Ramos (cell line): ENCODE data around the gene DOHH.
"Not testable (repeated sequence)": the region's sequence is repeated elsewhere in the genome, so short reads cannot be mapped to it uniquely, and the experiment has no call there.

Source experiments
- in situ Hi-C: fragments of 300-500 bp; cut with MboI; formaldehyde crosslinking; loops from one replicate; pipeline ENCODE4 v1.14.3; 2022; ENCODE audit warnings: low sequenced_read_pairs; ENCODE audit not compliant: unreplicated experiment

The DOHH gene

GRCh38 chr19:3535563-3535965, 35.1 kb upstream of the DOHH start:
- in situ Hi-C loops = no loop called here

GRCh38 chr19:3535235-3535535, 34.7 kb upstream of the DOHH start:
- in situ Hi-C loops = no loop called here

DNA sequence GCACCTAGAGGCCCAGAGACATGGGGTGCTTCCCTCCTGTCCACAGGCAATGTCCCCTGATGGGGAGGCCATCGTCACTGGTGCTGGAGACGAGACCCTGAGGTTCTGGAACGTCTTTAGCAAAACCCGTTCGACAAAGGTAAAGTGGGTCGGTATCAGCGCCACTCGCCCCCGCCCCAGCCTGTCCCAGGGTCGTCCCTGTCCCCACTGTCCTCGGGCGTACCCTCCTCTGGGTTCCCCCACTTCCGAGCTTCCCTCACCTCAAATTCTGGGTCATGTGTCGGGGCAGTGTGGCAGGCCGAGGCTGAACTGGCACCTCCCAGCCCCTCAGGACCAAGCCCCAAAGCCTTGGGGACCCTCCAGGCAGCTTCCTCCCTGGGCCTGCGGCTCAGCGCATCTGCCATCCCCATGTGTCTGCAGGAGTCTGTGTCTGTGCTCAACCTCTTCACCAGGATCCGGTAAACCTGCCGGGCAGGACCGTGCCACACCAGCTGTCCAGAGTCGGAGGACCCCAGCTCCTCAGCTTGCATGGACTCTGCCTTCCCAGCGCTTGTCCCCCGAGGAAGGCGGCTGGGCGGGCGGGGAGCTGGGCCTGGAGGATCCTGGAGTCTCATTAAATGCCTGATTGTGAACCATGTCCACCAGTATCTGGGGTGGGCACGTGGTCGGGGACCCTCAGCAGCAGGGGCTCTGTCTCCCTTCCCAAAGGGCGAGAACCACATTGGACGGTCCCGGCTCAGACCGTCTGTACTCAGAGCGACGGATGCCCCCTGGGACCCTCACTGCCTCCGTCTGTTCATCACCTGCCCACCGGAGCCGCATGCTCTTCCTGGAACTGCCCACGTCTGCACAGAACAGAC, 34.1 kb upstream of the DOHH start:
- in situ Hi-C loops = no loop called here

GRCh38 chr19:3533563-3534216, 33.2 kb upstream of the DOHH start:
- in situ Hi-C loops = no loop called here

GRCh38 chr19:3533033-3533432, 32.6 kb upstream of the DOHH start:
- in situ Hi-C loops = no loop called here

DNA sequence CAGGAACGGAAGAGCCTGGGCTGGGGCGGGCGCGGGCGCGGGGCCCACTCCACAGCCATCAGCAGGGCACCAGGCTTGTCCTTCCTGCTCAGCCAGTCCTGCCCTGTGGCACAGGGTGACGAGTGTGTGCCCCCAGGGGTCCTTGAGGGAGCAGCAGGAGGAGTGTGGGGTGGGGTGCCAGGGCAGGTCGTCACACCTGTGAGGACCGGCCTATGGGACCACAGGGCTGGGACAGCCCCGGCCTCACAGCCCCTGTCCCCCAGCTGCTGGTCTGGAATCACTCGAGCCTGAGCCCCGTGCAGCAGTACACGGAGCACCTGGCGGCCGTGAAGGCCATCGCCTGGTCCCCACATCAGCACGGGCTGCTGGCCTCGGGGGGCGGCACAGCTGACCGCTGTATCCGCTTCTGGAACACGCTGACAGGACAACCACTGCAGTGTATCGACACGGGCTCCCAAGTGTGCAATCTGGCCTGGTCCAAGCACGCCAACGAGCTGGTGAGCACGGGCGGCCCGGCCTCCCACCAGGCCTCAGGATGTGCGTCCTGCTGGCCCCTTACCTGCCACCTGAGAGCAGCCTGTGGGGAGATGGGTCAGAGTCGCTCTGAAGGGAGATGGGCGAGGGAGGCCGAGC, 31.8 kb upstream of the DOHH start:
- in situ Hi-C loops = no loop called here

DNA sequence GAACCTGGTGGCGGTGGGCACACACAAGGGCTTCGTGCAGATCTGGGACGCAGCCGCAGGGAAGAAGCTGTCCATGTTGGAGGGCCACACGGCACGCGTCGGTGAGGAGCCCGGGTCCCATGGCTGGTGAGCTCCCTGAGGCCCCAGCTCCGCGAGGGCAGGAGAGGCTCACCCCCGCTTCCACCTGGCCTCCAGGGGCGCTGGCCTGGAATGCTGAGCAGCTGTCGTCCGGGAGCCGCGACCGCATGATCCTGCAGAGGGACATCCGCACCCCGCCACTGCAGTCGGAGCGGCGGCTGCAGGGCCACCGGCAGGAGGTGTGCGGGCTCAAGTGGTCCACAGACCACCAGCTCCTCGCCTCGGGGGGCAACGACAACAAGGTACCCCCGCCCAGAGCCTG, 31.2 kb upstream of the DOHH start:
- in situ Hi-C loops = no loop called here

DNA sequence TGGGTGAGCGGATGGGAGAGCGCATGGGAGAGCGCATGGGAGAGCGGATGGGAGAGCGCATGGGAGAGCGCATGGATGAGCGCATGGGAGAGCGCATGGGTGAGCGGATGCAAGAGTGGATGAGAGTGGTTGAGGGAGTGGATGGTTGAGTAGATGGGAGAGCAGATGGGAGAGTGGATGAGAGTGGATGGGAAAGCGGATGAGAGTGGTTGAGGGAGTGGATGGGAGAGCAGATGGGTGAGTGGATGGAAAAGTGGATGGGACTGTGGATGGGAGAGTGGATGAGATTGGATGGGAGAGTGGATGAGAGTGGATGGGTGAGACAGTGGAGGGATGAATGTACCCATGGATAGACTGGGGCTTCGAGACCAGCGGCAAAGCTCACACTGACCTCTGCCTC, 29.9 kb upstream of the DOHH start:
- in situ Hi-C loops = no loop called here

- in situ Hi-C loops = not testable (repeated sequence)
These were observed 28.8 kb upstream of the DOHH start for GRCh38 chr19:3529299-3529698.

- in situ Hi-C loops = no loop called here
These were observed 28.2 kb upstream of the DOHH start for GRCh38 chr19:3528539-3529211.

GRCh38 chr19:3528080-3528479, 27.6 kb upstream of the DOHH start:
- in situ Hi-C loops = no loop called here

DNA sequence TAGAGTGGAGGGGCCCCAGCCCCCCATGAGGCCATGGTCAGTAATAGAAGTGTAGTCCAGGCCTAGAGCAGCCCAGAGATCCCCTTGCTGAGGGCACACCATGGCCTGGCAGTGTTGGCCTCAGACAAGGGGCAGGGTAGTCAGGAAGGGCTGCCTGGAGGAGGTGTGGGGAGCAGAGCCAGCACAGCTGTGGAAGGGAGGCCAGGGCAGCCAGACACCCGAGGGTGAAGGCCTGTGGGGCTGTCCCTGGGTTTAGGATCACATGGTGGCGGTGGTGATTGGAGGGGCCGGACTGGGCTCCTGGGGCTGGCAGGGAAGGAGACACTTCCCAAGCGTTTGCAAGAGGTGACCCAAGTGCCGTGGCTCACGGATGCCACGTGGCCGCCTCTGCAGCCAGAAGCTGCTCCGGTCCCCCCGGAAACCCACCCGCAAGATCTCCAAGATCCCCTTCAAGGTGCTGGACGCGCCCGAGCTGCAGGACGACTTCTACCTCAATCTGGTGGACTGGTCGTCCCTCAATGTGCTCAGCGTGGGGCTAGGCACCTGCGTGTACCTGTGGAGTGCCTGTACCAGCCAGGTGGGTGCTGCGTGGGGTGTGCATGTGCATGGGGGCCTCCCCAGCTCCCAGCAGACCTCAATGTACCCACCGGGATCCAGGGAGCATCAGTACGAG, 26.9 kb upstream of the DOHH start:
- in situ Hi-C loops = no loop called here

DNA sequence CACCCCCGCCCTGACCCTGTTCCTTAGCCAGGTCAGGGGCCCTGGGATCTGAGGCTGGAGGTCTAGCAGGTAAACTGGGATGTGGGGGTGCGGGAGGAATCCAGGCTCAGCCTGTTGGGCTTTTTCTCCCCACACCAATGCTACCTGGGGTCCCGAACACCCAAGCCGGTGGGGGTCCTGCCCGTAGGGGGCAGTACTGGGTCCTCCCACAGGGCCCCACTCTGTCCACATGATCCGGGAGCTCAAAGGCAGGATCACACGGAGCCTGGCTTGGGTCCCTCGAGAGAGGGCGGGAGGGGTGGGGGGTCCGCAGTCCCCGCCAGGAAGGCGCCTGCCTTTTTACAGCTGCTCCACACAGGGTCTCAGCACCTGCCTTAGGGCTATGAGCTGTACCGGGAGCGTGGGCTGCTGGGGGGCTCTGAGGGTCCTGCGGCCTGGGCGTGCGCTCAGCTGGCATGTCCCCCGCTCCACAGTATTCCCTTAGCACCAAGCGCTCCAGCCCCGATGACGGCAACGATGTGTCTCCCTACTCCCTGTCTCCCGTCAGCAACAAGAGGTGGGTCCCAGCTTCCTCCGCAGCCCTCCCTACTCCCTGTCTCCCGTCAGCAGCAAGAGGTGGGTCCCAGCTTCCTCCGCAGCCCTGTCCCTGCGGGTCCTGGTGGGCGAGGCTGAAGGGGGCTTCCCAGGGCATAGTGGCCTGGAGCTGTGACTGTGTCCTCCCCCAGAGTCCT, 26.2 kb upstream of the DOHH start:
- in situ Hi-C loops = no loop called here

- in situ Hi-C loops = no loop called here
These were observed 24.5 kb upstream of the DOHH start for GRCh38 chr19:3524904-3525451.

- in situ Hi-C loops = no loop called here
These were observed 23.8 kb upstream of the DOHH start for GRCh38 chr19:3524078-3524842.

DNA sequence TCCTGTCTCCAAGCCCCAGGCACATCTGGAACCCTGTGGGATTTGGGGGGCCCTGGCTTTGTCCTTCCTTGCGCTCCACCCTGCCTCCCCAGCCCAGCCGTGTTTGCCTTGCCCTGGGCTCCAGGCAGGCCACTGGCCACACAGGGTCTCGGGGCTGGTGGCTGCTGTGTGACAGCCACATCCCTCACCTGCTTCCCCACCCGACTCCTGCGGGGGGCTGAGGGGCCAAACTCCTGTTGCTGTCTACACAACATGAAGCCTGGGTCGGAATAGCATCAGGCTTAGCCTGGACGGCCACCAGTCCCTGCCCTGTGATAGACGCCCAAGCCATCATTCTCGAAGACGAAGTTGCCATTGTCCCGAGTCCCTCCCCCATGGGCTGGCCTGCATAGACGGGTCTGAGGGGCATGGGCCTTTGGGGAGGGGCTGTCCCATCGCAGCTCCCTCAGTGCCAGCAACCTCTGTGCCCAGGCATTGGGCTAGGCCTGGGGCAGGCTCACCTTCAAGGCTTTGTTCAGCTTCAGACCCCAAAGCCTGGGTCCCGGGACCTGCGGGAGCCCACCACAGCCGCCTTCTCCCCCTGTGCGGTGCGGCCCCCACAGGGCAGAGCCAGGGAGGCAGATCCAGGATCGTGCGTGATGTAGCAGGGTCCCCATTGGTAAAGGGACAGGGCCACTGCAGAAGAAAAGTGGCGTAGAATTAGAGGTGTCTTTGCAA, 23.0 kb upstream of the DOHH start:
- in situ Hi-C loops = no loop called here

DNA sequence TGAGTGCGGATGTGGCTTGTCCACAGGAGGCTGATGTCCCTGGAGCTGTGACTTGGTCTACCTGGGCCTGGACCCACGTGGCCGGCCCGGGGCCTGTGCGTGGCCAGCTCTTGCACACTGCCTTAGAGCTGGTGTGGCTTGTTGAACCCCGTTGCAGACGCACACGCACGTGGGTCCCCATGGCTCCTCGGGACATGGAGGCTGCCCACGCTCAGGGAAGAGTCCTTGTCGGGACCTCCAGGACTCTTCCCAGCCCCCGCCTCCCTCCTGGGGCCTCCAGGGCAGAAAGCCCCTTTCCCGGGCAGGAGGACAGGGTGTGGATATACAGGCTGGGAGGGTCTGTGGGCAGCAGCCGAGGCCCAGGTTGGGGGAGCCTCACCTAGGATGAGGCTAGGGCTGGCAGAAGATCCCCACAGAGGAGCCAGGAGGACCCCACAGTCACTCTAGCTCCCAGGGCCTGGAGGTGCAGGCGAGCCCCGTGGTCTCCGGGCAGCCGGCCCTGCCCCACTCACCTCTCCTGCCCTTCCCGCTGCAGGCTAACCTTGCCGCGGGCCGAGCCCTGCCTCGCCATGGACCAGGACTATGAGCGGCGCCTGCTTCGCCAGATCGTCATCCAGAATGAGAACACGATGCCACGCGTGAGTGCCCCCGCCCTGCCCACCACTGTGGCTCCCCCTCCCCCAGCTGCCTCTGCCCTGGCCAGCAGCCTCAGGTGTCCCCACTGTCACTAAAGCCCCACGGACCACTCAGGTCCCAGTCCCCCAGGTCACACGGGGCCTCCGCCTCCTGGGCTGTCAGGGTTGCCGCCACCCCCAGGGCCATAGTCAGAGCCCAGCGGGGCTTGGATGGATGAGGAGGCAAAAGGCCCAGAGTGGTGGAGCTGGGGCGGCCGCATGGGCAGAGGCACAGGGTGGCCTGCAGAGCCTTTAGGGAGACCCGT, 22.2 kb upstream of the DOHH start:
- in situ Hi-C loops = no loop called here
